GM21786 (cell line): ENCODE data around the gene RNU2-1.
"Not testable (repeated sequence)": the region's sequence is repeated elsewhere in the genome, so short reads cannot be mapped to it uniquely, and the experiment has no call there.

Experiments used
- ATAC-seq: cut with Tn5 transposase; IDR thresholded peaks from one replicate; pipeline ENCODE4 v1.9.1; 2021; ENCODE audit not compliant: unreplicated experiment

The RNU2-1 gene

GRCh38 chr17:43233877-43234276, at the start of gene RNU2-1:
TSS of gene RNU2-1 (minus strand) at chr17:43233977.
- not testable (repeated sequence) for ATAC-seq

DNA sequence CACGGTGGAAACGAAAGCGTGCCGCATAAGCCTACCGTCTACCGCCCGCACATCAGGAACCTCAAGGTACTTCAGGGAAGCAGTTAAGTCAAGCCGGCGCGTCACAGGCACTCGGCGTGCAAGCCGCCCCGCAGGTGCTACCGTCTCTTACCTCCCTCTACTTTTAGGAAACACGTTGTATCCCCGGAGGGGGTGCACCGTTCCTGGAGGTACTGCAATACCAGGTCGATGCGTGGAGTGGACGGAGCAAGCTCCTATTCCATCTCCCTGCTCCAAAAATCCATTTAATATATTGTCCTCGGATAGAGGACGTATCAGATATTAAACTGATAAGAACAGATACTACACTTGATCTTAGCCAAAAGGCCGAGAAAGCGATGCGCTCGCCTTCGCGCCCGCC, 39.1 kb upstream of the RNU2-1 start:
- ATAC-seq: not testable (repeated sequence)

- ATAC-seq: not testable (repeated sequence)
These were observed 38.7 kb upstream of the RNU2-1 start for GRCh38 chr17:43272483-43272882.

DNA sequence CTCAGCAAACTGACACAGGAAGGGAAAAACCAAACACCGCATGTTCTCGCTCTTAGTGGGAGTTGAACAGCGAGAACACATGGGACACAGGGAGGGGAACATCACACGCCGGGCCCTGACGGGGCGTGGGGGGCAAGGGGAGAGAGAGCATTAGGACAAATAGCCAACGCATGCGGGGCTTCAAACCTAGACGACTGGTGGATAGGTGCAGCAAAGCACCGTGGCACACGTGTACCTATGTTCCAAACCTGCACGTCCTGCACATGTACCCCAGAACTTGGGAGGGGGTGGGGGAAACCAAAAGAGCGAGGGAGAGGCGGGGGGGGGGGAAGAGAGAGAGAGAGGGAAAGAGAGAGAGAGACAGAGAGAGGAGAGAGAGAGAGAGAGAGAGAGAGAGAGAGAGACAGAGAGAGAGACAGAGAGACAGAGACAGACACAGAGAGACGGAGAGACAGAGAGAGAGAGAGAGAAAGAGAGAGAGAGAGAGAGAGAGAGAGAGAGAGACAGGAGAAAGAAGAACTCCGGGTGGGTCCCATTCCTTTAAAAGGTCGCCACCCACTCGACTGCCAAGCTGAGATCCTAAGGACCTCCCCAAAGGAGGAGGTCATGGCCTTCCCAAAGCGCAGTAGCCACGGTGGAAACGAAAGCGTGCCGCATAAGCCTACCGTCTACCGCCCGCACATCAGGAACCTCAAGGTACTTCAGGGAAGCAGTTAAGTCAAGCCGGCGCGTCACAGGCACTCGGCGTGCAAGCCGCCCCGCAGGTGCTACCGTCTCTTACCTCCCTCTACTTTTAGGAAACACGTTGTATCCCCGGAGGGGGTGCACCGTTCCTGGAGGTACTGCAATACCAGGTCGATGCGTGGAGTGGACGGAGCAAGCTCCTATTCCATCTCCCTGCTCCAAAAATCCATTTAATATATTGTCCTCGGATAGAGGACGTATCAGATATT, 37.1 kb upstream of the RNU2-1 start:
- ATAC-seq: not testable (repeated sequence)

GRCh38 chr17:43246456-43246855, 12.7 kb upstream of the RNU2-1 start:
- ATAC-seq: not testable (repeated sequence)

GRCh38 chr17:43240596-43241352, 7.0 kb upstream of the RNU2-1 start:
- ATAC-seq: not testable (repeated sequence)

DNA sequence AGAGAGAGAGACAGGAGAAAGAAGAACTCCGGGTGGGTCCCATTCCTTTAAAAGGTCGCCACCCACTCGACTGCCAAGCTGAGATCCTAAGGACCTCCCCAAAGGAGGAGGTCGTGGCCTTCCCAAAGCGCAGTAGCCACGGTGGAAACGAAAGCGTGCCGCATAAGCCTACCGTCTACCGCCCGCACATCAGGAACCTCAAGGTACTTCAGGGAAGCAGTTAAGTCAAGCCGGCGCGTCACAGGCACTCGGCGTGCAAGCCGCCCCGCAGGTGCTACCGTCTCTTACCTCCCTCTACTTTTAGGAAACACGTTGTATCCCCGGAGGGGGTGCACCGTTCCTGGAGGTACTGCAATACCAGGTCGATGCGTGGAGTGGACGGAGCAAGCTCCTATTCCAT, 5.8 kb upstream of the RNU2-1 start:
- ATAC-seq: not testable (repeated sequence)

- ATAC-seq: not testable (repeated sequence)
These were observed 514 bp downstream of the RNU2-1 start for GRCh38 chr17:43233263-43233662.

- not testable (repeated sequence) for ATAC-seq
These were observed 1.6 kb downstream of the RNU2-1 start for GRCh38 chr17:43232021-43232699.

GRCh38 chr17:43231205-43232020, 2.4 kb downstream of the RNU2-1 start:
- ATAC-seq: not testable (repeated sequence)

DNA sequence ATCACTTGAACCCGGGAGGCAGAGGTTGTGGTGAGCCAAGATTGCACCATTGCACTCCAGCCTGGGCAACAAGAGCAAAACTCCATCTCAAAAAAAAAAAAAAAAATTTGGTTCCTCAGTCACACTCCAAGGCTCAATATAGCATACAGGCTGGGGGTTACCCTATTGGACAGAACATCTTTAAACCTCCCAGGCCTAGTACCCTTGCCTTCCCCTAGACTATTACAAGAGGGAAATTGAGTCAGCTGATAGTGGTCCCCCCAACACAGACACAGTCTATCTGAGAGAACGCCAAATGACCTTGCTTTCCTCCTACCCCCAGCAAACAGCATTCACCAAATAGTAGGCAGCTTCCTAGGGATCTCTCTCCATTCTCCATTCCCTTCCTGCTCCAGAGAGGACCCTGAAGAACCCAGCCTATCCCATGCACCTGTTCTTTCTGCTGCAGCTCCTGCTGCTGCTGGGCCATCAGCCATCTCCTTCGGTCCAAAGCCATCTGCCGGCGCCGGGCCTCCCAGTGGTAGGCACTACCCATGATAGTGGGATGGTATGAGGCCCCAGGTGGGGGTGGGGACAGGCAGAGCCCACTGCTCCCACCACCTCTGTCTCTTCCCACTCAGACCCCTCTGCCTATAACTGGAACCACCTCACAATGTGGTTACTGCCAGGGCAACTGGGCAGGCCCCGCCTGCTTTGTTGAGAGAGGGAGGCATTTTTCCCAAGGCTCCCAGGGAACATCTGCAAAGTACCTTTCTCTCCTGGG, 5.6 kb downstream of the RNU2-1 start, which contains the start of gene CCDC200:
Gene CCDC200 (minus strand): TSS at position 604 of the 763 bp plus-strand sequence. CDS start 69 bp downstream, at position 535.
- not testable (repeated sequence) for ATAC-seq

DNA sequence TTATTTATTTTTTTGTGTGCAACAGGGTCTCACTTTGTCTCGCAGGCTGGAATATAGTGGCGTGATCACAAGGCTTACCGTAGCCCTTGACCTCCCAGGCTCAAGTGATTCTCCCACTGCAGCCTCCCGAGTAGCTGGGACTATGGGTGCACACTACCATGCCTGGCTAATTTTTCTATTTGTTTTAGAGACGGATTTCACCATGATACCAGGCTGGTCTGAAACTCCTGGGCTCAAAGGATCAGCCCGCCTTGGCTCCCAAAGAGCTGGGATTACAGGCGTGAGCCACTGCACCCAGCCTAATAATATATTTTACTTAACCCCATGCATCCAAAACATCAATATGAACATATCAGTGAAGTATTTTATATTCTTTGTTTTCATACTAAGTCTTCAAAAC, 7.4 kb downstream of the RNU2-1 start:
- no peak for ATAC-seq

- no peak for ATAC-seq
These were observed 9.6 kb downstream of the RNU2-1 start for GRCh38 chr17:43224146-43224705.

GRCh38 chr17:43220511-43221125, 13.2 kb downstream of the RNU2-1 start:
- no peak for ATAC-seq

DNA sequence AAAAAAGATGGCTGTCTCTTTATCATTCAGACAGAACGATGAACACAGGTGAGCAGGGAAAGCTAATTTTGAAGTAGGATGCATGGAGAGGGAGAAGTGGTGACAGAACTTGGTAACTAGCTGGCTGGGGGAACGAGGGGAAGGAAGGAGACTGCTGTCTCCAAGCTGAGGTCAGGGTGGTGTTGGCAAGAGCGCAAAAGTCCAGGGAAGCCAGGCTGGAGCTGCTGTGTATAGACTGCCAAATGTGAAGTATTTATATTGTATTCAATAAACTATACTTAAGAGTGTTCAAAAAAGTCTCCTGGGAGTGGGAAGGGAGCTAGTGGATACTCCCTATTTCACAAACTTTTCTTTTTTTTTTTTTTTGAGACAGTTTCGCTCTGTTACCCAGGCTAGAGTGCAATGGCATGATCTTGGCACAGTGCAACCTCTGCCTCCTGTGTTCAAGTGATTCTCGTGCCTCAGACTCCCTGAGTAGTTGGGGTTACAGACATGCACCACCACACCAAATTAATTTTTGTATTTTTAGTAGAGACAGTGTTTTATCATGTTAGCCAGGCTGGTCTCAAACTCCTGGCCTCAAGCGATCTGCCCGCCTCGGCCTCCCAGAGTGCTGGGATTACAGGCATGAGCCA, 13.9 kb downstream of the RNU2-1 start:
- ATAC-seq: no peak

GRCh38 chr17:43219001-43219400, 14.8 kb downstream of the RNU2-1 start:
- no peak for ATAC-seq

GRCh38 chr17:43217614-43218087, 16.1 kb downstream of the RNU2-1 start:
- ATAC-seq: no peak
